NCI-H2227 treated with DMSO at 0.1 percent for 48 hours (cell line): ENCODE data around the gene PRXL2A.

Experiments
- DNase-seq: peaks from one replicate; lab custom pipeline; 2025; lab: John Stamatoyannopoulos, UW

The PRXL2A gene

DNA sequence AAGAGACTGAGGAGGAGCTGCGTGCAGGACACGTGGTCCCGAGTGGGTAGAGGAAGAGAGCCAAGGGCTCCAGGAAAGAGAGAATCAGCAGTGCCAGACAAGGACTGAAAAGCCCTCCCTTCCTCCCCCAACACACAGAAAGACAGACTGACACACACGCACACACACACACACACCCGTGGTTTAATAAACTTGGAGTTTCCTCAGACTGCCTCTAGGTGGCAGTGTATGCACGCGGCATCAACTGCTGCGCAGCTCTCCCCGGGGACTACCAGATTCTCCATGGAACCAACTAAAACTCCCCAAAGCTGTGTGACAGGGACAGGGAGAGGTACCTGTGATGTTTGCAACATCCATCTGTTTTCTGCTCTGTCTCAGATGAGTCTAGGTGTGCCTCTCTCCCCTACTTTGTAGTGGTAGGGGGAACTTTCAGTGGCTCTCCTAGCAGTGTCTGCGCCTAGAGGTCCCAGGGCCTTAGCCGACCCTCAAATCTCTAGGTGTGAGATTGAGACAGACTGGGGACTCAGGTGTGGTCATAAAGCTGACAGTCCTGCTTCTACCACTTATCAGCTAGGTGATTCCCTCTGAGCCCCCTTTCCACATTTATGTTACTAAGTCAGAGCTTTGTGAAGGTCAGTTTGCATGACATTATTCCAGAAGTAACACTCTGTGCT is 36.4 kb downstream of the PRXL2A start:
- peak; percentile 73 for DNase-seq

DNA sequence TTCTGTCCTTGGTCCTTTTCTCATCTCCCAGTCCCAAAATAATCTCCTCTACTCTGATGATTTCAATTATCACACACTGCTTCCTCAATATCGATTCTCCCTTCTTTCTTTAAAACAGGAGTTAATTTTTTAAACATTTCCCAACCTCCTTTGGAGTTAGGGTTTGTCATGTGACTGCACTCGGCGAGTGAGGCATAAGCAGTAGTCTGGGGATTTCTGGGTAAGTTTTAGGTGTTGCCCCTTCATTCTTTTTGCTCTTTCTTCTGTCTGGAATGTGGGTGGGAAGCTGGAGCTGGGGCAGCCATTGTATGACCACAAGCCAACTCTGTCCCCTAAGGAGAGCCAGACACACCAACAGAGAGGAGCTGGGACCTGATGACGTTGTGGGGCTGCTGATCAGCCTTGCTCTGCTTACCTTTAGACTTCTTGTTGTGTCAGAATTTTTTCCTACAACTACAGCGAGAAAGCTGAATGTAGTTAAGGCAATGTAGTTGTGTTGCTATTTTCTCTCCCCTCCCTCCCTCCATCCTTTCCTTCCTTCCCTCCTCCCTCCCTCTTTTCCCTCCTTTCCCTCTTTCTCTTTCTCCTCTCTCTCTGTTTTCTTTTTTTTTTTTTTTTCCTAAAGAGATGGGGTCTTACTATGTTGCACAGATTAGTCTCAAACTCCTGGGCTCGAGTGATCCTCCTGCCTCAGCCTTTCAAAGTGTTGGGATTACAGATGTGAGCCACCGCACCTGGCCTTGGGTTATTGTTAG is 39.3 kb downstream of the PRXL2A start:
- no peak for DNase-seq

DNA sequence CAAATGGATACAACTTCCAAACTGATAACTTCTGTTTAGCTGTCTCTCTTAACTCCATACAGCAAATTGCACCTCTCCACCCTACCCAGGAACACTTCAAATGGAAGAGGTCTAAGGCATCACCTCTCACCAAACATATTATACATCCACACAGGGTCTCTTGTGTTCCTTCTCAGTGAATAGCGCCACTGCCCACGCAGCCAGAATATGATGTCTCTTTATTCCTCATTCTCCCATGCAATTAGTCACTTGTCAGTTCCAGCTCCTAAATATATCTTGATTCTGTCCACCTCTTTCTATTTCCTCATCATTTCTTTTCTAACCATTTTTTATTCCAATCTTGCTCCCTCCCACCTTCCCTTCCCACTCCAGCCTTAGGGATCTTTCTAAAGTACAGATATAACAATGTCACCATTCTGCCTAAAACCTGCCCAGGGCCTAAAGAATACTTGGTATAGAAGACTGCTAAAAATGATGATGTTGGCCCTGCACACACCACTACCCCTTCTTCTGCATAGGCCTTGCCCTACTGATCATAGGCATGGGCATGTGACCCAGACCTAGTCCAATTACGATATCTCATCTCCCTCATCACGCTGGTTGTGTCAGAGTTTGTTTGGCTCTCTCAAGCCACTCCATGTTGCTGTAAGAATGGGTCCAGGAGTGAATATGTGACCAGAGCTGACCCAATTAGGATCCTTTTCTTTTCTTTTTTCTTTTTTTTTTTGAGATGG is 40.0 kb downstream of the PRXL2A start:
- DNase-seq, result no peak

GRCh38 chr10:80449520-80449919 is 41.2 kb downstream of the PRXL2A start:
- no peak for DNase-seq

GRCh38 chr10:80451132-80451531 is 42.8 kb downstream of the PRXL2A start:
- no peak for DNase-seq

GRCh38 chr10:80452069-80452468 is 43.7 kb downstream of the PRXL2A start:
- DNase-seq, result no peak

GRCh38 chr10:80452640-80453039 is 44.3 kb downstream of the PRXL2A start:
- no peak for DNase-seq

GRCh38 chr10:80453056-80453841 is 44.9 kb downstream of the PRXL2A start:
- DNase-seq, result no peak

DNA sequence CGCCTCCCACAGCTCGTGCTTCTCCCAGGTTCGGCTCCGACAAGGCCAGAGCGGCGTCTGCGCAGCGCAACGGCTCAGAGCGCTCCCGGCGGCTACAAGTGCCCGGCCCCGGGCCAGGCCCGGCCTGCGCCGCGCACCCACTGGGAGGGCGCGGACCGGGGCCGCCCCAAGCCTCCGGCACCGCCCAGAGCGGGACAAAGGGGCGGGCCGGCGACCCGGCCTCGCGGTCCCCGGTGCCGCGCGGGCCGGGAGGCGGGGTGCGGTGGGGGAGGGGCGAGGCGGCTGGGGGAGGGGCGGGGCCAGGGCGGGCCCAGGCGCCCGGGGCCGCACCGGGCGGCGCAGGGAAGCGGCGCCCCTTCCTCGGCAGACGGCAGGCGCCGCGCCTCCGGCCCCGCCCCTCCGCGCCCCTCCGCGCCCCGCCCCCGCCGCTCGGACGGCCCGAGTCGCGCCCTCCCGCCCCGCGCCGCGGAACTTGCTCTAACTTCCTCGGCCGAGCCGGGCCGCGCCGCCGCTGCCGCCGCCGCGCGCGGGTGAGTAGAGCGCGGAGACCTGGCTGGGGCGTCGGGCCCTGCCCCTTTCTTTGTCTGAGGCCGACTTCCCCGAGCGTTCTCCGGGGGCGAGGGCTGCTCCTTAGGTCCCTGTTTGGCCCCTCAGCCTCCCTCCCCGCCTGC is 45.6 kb downstream of the PRXL2A start, which contains the start of gene TSPAN14:
TSPAN14 (plus strand) TSS at position 469 of the 671 bp plus-strand sequence. CDS start 34,924 bp downstream, outside the sequence.
- DNase-seq, result peak; percentile 64

DNA sequence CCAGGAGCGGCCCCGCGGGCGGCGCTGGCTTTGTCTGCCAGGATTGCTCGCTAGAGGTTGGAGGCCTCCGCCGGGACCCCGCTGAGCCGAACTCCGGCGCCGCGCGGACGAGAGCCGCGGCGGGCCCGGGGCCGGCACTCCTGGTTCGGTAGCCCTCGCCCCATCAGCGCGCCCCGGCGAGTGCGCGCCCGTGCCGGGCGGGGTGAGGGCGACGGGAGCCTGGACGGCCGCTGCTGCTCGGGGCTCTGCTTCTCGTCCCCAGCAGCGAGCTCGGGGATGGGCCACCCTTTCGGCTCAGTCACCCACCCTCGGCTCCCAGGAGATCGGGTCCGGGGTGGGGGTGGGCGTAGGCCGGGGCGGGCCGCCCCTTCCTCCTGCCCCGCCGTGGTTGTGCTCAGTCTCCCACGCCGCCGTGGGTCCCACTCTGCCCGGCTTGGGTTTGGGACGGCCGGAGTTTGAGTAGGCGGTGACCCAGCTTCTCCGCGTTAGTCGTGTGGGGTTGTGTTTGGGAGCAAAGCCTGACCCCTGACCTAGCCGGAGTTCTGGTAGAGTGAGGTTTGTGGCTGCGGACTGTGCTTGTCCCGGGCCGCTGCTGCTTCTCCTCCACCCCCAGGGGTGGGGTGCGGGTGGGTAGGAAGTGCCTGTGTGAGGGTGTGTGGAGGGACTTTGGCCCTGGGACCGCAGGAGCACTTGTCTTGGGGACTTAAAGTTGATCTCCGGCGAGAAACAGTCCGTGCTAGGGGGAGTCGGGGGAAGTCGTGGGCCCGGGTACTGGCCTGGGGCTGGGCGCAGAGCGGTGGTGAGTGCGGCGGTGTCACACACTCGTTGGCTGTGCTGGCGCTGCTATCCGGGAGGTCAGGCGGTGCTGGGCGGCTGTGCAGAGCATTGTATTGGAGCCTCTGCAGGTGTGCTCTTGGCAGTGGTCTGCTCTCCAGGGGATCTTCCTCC is 46.4 kb downstream of the PRXL2A start:
- no peak for DNase-seq

DNA sequence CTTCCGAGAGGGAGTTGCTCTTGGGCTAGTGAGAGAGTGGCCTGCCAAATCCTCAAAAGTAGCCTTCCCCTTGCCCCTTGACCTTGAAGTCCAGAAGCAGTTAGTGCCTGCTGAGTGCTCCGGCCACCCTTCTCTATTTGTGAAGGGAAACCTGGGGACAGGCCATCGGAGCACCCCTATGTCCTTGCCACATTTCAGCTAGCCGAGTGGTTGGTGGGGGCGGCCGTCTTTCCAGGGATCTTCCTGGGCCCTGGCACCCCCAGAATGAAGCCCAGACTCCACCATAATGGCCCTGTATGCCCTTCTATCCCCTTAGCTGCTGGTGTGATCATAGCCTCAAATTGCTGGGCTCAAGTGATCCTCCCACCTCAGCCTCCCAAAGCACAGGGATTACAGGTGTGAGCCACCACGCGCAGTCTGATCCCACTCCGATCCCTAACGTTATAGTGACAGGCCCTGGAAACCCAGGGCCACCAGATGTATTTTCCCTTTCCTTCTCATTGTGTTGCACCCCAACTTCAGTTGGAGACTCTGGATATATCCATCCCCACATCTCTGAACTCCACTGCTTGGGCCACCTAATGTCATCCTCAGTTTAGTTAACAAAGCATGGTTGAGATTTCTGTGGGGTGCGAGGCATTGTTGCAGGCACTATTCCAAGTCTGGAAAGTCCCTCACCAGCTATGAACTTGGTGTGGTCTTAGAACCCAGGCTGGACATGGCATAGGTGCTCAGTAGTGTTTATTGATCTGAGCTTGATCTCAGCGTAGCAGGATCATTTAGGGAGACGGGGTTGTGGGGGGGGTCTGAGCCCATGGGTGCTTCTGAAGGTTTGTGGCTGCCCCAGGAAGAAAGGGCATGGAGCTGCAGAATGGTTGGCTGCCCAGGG is 47.4 kb downstream of the PRXL2A start:
- DNase-seq, result no peak

- DNase-seq, result no peak
These were observed 49.4 kb downstream of the PRXL2A start for GRCh38 chr10:80457554-80458262.

DNA sequence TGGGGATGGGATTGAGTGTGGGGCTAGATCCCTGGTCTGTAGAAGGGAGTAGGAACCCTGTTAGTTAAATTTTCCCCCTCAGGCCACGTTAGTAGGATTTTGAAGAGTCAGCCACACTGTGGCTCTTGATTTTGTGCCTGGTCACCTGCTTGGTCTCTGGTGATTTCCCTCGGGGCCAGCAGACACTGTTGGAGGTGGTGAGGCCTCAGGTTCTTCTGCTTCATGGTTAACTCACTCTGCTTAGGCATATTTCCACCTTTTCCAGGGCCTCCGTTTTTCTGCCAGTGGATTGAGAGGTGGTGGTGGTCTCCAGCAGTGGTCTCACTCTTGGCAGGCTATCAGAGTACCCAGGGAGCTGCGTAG is 49.9 kb downstream of the PRXL2A start:
- DNase-seq, result no peak

DNA sequence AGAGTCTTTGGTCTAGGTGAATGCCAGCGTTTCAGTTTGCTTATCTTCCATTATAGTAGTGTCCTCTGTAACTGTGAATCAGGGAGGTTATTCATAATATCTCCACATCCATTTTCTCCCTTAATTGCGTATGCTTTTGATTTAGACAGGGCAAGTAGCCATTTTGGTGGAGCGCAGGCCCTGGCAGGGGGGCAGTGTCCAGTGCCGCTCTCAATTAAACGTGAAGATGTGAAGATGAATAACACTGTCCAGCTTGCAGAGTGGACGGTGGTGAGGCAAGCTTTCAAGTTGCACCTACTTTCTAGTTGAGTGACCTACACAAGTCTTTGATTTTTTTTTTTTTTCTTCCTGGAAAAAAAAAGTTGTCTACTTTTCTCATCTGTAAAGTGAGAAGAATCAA is 50.3 kb downstream of the PRXL2A start:
- no peak for DNase-seq

GRCh38 chr10:80459047-80459865 is 50.9 kb downstream of the PRXL2A start:
- no peak for DNase-seq

GRCh38 chr10:80460399-80461207 is 52.3 kb downstream of the PRXL2A start:
- DNase-seq, result no peak
